Keratinocyte (primary cell): ENCODE data around the gene GPANK1. TPM values are rescaled to one million over a fixed set of nuclear protein-coding genes. Genes with fewer than 3 reads are reported as not detected.

Experiments
- DNase-seq: peaks from one replicate; pipeline ENCODE4 v3.0.0-alpha.2; 2011; ENCODE audit warnings: low read depth, missing footprints, low spot score
- FAIRE-seq: peaks from 2 replicates; lab custom pipeline; 2011; peaks lifted over from hg19 to GRCh38; lab: Jason Lieb, UNC
- H2AFZ ChIP-seq: 2 replicates; pipeline ENCODE4 v1.6.0; 2012; ENCODE audit warnings: low read length, control low read depth, inconsistent platforms; ENCODE audit not compliant: control insufficient read depth
- H3K27ac ChIP-seq: 2 replicates; pipeline ENCODE4 v1.5.1; 2011; ENCODE audit warnings: low read length; ENCODE audit not compliant: control insufficient read depth, insufficient read depth
- H3K27me3 ChIP-seq: 3 replicates; pipeline ENCODE4 v1.6.0; 2011; ENCODE audit warnings: low read length; ENCODE audit not compliant: control insufficient read depth, insufficient read depth; ENCODE audit errors: extremely low read depth
- H3K36me3 ChIP-seq, 2 experiments: 2 replicates in 1 of 2; 3 replicates in 1 of 2; pipeline ENCODE4 v1.5.1; 2011; ENCODE audit warnings: low read length in 2 of 2, mild to moderate bottlenecking in 1 of 2; ENCODE audit not compliant: control insufficient read depth in 2 of 2, insufficient read depth in 2 of 2; ENCODE audit errors: extremely low read depth in 1 of 2
- H3K4me1 ChIP-seq: 3 replicates; pipeline ENCODE4 v1.5.1; 2011; ENCODE audit warnings: low read length; ENCODE audit not compliant: control insufficient read depth, insufficient read depth; ENCODE audit errors: extremely low read depth
- H3K4me2 ChIP-seq: 3 replicates; pipeline ENCODE4 v1.6.0; 2011; ENCODE audit warnings: low read depth, low read length; ENCODE audit not compliant: control insufficient read depth, insufficient read depth; ENCODE audit errors: extremely low read depth
- H3K4me3 ChIP-seq, 3 experiments: fragments of 200-600 bp in 1 of 3; sonication (generic) in 1 of 3; 2 replicates in 2 of 3; 3 replicates in 1 of 3; pipeline ENCODE4 v1.5.1; 2011 to 2016; ENCODE audit warnings: low read length in 3 of 3, mild to moderate bottlenecking in 3 of 3, control low read depth in 2 of 3, inconsistent platforms in 1 of 3, low read depth in 1 of 3, mixed read lengths in 1 of 3, mixed run types in 1 of 3, moderate library complexity in 1 of 3; ENCODE audit not compliant: control insufficient read depth in 2 of 3, insufficient read depth in 2 of 3; ENCODE audit errors: extremely low read depth in 1 of 3
- H3K79me2 ChIP-seq: 2 replicates; pipeline ENCODE4 v1.6.0; 2012; ENCODE audit warnings: low read length; ENCODE audit not compliant: control insufficient read depth, insufficient read depth
- H3K9ac ChIP-seq: 3 replicates; pipeline ENCODE4 v1.6.0; 2011; ENCODE audit warnings: low read length; ENCODE audit not compliant: control insufficient read depth, insufficient read depth; ENCODE audit errors: extremely low read depth
- H3K9me1 ChIP-seq: 3 replicates; pipeline ENCODE4 v1.6.0; 2011; ENCODE audit warnings: low read length; ENCODE audit not compliant: control insufficient read depth, insufficient read depth; ENCODE audit errors: extremely low read depth
- H3K9me3 ChIP-seq: 2 replicates; pipeline ENCODE4 v1.5.1; 2012; ENCODE audit warnings: low read depth, low read length; ENCODE audit not compliant: control insufficient read depth
- H4K20me1 ChIP-seq: 3 replicates; pipeline ENCODE4 v1.6.0; 2011; ENCODE audit warnings: low read length; ENCODE audit not compliant: control insufficient read depth, insufficient read depth; ENCODE audit errors: extremely low read depth
- CTCF ChIP-seq, 3 experiments: IDR thresholded peaks in 1 of 3; conservative IDR thresholded peaks in 1 of 3; optimal IDR thresholded peaks in 1 of 3; 2 replicates in 2 of 3; 3 replicates in 1 of 3; pipeline versions ENCODE3 to v1.5.1; 2011; ENCODE audit warnings: low read length in 3 of 3, mild to moderate bottlenecking in 3 of 3, moderate library complexity in 2 of 3, control low read depth in 1 of 3, inconsistent platforms in 1 of 3; ENCODE audit not compliant: insufficient read depth in 2 of 3; ENCODE audit errors: extremely low read depth in 1 of 3
- EZH2 ChIP-seq: IDR thresholded peaks from one replicate; pipeline ENCODE4 v1.6.1; 2012; ENCODE audit warnings: inconsistent platforms, mild to moderate bottlenecking, low read length, moderate library complexity
- dilution Hi-C: fragments of 300-500 bp; cut with MboI; formaldehyde crosslinking; loops from one replicate; pipeline ENCODE4 v1.7.0; 2020; ENCODE audit warnings: low sequenced_read_pairs; ENCODE audit not compliant: extremely low pct_ligation_motif_present
- polyA plus RNA-seq, 5 experiments: library from polyadenylated mRNA; depleted of rRNA in 3 of 5; stranded (reverse) in 3 of 5; stranded (forward) in 1 of 5; unstranded in 1 of 5; fragments of >200 nt; gene quantifications; 1 replicate in 1 of 5; 2 replicates in 3 of 5; 3 replicates in 1 of 5; pipeline versions ENCODE4 v1.2.1 to v1.2.3, GENCODE V29; 2011 to 2012; ENCODE audit warnings: missing spikeins in 2 of 5, low read depth in 1 of 5, low replicate concordance in 1 of 5

Gene GPANK1
- polyA plus RNA-seq, 1 donor (not counting 4 experiments of a cell fraction or from before 2014, with no cell fraction given), result 10.0 TPM

- Histone ChIP-seq H2AFZ (no peak overlapping the region), H3K9me3 (no peaks in the 10 kb centered on the region), H3K4me2 (no peak overlapping the region), H3K9ac (no peak overlapping the region), H3K27me3 (no peaks in the 10 kb centered on the region), H3K4me1 (peaks cover 11% of the 10 kb centered on the region), H4K20me1 (no peaks in the 10 kb centered on the region), H3K36me3 (peaks cover 2 to 6% of the 10 kb centered on the region in 2 experiments), H3K9me1 (no peaks in the 10 kb centered on the region), H3K79me2 (no peaks in the 10 kb centered on the region), H3K27ac (no peak overlapping the region), H3K4me3 (no peak overlapping the region)
- dilution Hi-C loops, result no loop called here
- TF ChIP-seq EZH2, result no peak
- TF ChIP-seq CTCF (optimal IDR thresholded peaks at IDR 0.05 in 1 of 3, IDR thresholded peaks at IDR 0.05 in 1 of 3, conservative IDR thresholded peaks at IDR 0.05 in 1 of 3; ENCODE audit: extremely low read depth in 1 of 3, insufficient read depth in 2 of 3, low read length in 3 of 3), result no peak
- FAIRE-seq, result no peak
- DNase-seq, result no peak
Observed at GRCh38 chr6:31676904-31677303, 12.1 kb upstream of the GPANK1 start.

- Histone ChIP-seq H3K4me1 (peaks cover 7% of the 10 kb centered on the region), H3K36me3 (peaks cover 7 to 11% of the 10 kb centered on the region in 2 experiments), H3K79me2 (no peaks in the 10 kb centered on the region), H3K9me3 (no peaks in the 10 kb centered on the region), H2AFZ (no peak overlapping the region), H3K27me3 (no peaks in the 10 kb centered on the region), H3K4me3 (no peak overlapping the region), H3K4me2 (no peak overlapping the region), H3K9ac (no peak overlapping the region), H3K9me1 (no peaks in the 10 kb centered on the region), H3K27ac (no peak overlapping the region), H4K20me1 (no peaks in the 10 kb centered on the region)
- DNase-seq, result no peak
- no peak for FAIRE-seq
- dilution Hi-C loops, result no loop called here
- TF ChIP-seq CTCF (optimal IDR thresholded peaks at IDR 0.05 in 1 of 3, IDR thresholded peaks at IDR 0.05 in 1 of 3, conservative IDR thresholded peaks at IDR 0.05 in 1 of 3; ENCODE audit: extremely low read depth in 1 of 3, insufficient read depth in 2 of 3, low read length in 3 of 3) (no peak), EZH2 (no peak)
Observed at GRCh38 chr6:31676322-31676903, 11.6 kb upstream of the GPANK1 start.
